GM21723 (cell line): ENCODE data around the gene KRT26.
"Not testable (repeated sequence)": the region's sequence is repeated elsewhere in the genome, so short reads cannot be mapped to it uniquely, and the experiment has no call there.

ENCODE experiments used
- ATAC-seq: cut with Tn5 transposase; IDR thresholded peaks from one replicate; pipeline ENCODE4 v1.9.1; 2021; ENCODE audit warnings: mild to moderate bottlenecking, moderate library complexity; ENCODE audit not compliant: unreplicated experiment

KRT26 gene

GRCh38 chr17:40795019-40795667 lies 23.1 kb upstream of the KRT26 start:
- no peak for ATAC-seq

GRCh38 chr17:40794466-40794865 lies 22.5 kb upstream of the KRT26 start:
- ATAC-seq = no peak

GRCh38 chr17:40793832-40794231 lies 21.8 kb upstream of the KRT26 start:
- no peak for ATAC-seq

- no peak for ATAC-seq
These were observed 19.9 kb upstream of the KRT26 start for GRCh38 chr17:40791787-40792436.

- no peak for ATAC-seq
These were observed 19.1 kb upstream of the KRT26 start for GRCh38 chr17:40791111-40791510.

GRCh38 chr17:40782450-40782849 lies 10.4 kb upstream of the KRT26 start, which contains the start of gene KRT27:
TSS of gene KRT27 (minus strand) at chr17:40782550. CDS start at chr17:40782493, 57 bp downstream.
- no peak for ATAC-seq

GRCh38 chr17:40779181-40779909 lies 7.3 kb upstream of the KRT26 start:
- ATAC-seq = no peak

GRCh38 chr17:40778461-40778860 lies 6.5 kb upstream of the KRT26 start:
- no peak for ATAC-seq

GRCh38 chr17:40777971-40778370 lies 6.0 kb upstream of the KRT26 start:
- ATAC-seq = no peak

- ATAC-seq = no peak
These were observed 5.5 kb upstream of the KRT26 start for GRCh38 chr17:40777459-40777858.

GRCh38 chr17:40775945-40776344 lies 3.9 kb upstream of the KRT26 start:
- ATAC-seq = no peak

GRCh38 chr17:40765657-40766056 lies 6.3 kb downstream of the KRT26 start:
- ATAC-seq = no peak

GRCh38 chr17:40763752-40764151 lies 8.2 kb downstream of the KRT26 start:
- ATAC-seq = no peak

GRCh38 chr17:40760105-40761016 lies 11.6 kb downstream of the KRT26 start:
- ATAC-seq = no peak

- ATAC-seq = no peak
These were observed 16.8 kb downstream of the KRT26 start, which contains the start of gene KRT25 for GRCh38 chr17:40755231-40755630. TSS of gene KRT25 (minus strand) at chr17:40755331. CDS start at chr17:40755271, 60 bp downstream.

GRCh38 chr17:40753804-40754203 lies 18.2 kb downstream of the KRT26 start:
- no peak for ATAC-seq

GRCh38 chr17:40751065-40751464 lies 20.9 kb downstream of the KRT26 start:
- ATAC-seq = no peak

GRCh38 chr17:40750391-40750790 lies 21.6 kb downstream of the KRT26 start:
- ATAC-seq = no peak

GRCh38 chr17:40748666-40749065 lies 23.3 kb downstream of the KRT26 start:
- ATAC-seq = not testable (repeated sequence)

GRCh38 chr17:40738553-40738952 lies 33.4 kb downstream of the KRT26 start:
- no peak for ATAC-seq

GRCh38 chr17:40735016-40735415 lies 37.0 kb downstream of the KRT26 start:
- ATAC-seq = no peak
